Panc1 (cell line): ENCODE measurements around the gene XRCC6.

Source experiments
- POLR2AphosphoS5 ChIP-seq: IDR thresholded peaks from 2 replicates; pipeline ENCODE4 v1.6.1; 2012; ENCODE audit warnings: mild to moderate bottlenecking, low read depth, low read length, moderate library complexity
- SIN3A ChIP-seq: IDR thresholded peaks from 2 replicates; pipeline ENCODE4 v1.6.1; 2012; ENCODE audit warnings: low read depth, mild to moderate bottlenecking, low read length, moderate library complexity, borderline replicate concordance; ENCODE audit not compliant: insufficient read depth
- TF ChIP-seq, protein P1 (sequence below): fragments of 450-650 bp; IDR thresholded peaks from 2 replicates; pipeline ENCODE4 v1.5.1; 2017; ENCODE audit warnings: mild to moderate bottlenecking

DNA sequence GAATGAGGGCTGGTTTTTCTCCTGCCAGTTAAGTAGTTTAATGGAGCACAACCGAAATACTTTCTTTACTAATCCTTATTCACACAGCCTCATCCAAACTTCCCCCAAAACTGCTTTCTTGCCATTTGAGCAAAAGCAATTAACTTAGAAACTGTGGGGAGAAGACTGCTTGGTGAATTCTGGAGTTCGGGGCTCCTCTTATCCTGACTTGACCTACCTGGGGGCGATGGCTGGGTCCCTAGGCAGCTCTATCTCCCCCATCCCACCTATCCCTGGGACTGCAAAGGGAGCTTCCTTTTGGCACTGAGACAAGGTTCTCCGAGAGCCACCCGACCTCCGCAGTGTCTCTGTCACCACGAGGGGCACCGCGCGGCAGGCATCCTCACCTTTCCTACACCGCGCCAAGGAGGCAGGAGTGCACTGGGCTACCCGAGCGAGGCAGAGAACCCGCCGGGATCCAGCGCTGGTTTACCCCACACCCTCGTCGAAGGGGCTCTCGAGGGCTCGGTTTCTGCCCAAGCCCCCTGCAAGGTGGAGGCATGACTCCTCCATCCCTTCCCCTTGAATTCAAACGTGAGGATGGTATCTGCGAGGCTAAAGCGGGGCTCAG, 1.0 kb upstream of the XRCC6 start:
- TF ChIP-seq POLR2AphosphoS5, result no peak
- TF ChIP-seq, protein P1, sequence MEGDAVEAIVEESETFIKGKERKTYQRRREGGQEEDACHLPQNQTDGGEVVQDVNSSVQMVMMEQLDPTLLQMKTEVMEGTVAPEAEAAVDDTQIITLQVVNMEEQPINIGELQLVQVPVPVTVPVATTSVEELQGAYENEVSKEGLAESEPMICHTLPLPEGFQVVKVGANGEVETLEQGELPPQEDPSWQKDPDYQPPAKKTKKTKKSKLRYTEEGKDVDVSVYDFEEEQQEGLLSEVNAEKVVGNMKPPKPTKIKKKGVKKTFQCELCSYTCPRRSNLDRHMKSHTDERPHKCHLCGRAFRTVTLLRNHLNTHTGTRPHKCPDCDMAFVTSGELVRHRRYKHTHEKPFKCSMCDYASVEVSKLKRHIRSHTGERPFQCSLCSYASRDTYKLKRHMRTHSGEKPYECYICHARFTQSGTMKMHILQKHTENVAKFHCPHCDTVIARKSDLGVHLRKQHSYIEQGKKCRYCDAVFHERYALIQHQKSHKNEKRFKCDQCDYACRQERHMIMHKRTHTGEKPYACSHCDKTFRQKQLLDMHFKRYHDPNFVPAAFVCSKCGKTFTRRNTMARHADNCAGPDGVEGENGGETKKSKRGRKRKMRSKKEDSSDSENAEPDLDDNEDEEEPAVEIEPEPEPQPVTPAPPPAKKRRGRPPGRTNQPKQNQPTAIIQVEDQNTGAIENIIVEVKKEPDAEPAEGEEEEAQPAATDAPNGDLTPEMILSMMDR, result no peak
- no peak for TF ChIP-seq SIN3A
